ENCODE data around the gene UNC79.

The UNC79 gene

DNA sequence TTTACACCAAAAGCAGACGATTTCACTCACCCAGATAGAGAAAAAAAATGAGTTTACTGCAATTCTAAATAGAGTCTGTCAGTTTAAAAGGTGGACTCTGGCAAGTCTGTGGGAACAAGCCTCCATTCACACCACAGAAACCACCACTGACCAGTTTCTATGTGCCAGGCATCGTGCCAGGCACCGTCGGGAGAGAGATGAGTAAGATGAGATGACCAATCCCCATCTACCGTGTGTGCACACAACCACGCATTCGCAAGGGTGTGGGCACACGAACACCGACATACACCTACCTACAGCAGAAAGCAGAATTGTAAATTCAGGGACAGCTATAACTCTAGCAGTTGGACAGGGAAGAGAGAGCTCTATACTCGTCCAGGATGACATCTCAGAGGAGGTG lies 299.3 kb downstream of the UNC79 start:
- DNase-seq, result no peak

DNA sequence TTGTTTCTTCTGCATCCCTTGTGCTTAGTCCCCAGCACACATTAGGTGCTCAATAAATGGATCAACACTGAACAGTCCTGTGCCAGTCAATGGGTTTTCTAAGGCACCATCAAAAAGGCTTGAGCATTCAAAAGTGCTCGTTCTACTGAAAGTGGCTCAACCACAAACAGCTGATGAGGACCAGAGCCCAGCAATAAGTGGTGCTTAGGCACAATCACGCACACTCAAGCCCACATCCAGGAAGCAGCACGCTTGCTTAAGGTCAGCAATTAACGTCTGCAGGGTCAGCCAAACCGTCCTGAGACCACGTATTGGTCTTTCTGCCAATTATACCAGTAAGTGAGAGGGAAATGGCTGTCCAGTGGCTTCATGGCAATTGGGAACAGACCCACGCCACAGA lies 301.0 kb downstream of the UNC79 start:
- DNase-seq, result no peak

DNA sequence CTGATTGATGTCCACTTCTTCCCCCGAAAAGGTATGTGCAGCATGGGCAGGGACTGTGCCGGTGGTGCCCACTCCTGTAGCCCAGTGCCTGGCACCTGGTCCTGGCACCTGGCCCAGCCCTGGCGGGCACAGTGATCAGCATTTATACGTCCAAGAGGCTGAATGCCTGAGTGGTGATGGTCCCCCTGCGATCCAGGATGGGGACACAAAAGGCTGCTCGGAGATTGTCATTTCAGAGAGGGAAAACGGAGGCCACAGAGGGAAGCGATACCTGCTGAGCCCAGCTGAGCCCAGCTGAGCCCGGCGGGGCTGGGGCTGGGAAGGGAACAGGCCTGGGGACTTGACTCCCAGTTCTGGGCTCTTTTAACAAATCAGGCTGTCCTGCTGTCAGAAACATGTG lies 301.8 kb downstream of the UNC79 start:
- DNase-seq, result no peak

DNA sequence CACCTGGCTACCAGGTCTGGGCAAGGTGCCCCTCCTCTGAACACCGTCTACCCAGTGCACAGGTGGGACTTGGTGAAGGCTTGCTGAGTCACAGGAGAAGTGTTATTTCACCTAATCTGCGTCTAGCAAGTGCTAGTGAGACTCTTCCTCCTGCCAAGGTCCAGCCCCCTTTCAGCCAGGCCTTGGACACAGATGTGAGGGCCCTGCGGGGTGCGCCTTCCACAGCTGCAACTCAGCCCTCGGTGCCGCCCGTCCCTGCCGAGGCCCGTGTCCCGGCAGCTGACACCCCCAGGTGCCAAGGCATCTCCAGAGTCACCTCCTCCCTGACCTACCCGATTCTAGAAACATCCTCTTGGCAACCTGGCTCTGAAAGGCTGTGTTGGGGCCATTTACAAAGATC lies 302.5 kb downstream of the UNC79 start:
- no peak for DNase-seq

DNA sequence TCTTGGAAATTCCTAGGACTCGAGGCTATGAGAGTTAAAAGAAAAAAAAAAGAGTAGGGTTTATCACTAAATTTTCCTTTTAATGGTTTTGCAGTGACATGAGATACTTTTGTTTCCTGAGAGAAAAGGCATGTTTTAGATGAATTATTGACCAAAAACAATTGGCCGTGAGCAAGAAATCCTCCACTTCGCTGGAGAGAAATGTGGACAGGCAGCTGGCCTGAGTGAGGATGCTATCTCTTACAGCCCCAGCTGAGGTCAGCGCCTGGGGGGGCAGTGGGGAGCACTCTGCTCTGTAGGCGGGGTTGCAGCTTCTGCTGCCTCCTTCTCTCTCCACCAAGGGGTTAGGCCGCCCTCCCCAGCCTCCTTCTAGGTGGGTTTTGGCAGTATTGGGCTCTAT lies 302.9 kb downstream of the UNC79 start:
- DNase-seq, result no peak

DNA sequence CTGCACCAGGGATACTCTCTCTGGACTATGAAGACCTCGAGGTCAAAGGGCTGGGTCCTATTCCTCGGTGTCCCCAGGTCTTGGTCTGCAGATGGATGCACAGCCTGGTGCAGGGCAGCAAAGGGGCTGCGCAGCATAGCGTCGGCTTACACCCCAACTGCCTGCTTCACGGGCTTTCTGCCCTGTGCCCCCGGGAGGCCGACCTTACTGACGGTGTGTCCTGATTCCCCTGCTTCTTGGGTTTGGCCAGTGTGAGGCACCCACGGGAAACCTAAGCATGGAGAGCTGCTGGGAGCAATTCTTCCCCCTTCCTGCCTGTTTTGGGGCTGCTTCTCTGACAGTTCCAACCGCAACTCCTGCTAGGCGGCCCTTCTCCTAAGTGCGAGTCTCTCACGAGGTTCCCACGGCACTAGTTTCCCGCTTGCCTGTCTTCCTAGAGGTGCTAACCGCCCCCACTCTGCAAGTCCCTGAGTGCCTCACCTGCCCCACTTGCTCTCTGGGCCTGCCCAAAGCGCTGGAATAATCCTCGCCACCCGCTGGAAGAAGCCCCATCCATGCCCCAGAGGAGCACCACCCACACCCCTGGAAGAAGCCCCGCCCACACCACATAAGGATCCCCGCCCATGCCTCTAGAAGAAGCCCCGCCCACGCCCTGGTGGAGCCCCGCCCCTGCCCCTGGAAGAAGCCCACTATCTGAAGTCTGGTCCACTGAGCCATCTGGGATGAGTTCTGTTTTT lies 303.5 kb downstream of the UNC79 start:
- no peak for DNase-seq

DNA sequence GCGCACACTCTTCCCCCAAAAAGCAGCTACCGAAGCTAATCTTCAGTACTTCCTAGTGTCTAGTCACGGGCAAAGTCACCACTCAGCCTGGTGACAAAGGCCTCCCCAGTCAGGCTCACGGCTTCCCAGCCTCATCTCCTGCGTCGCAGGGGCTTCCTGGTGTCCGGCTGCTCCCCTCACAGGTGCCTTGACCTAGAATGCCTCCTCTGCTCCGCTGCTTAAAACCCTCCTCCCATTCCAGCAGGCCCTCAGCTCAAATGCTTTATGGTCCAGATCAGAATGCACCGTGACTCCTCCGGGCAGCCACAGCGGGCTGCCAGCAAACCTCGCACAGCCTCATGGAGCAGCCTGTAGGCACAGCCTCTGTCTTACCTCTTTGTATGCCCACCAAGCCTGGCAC lies 304.5 kb downstream of the UNC79 start:
- no peak for DNase-seq

DNA sequence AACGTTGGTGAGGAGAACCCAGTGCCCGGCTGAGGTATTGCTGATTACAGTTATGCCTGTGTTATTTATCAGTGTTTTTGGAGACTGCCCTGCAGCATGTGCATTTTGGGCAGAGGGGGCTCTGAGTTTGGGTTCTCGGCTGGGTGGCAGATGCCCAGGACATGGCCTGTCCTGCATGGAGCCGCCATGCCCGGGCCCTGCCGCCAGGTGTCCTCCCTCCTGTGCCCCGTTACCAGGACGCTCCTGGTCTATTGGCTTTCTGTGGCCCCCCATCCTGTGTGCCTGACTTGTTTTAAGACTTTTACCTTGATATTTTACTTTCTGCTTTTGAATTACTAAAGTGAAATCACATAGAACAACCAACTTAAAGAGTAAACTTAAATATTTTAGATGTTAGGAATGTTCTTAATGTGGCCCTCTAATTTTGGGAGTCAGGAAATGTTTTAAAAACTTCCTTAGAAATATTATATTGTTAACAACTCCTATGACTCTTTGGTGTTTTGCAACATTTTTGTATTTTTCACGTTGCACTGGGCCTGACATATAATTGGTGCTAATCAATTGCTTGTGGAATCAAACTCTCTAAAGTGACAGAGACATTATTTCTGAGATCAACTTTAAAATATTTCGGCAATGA lies 305.8 kb downstream of the UNC79 start:
- no peak for DNase-seq

DNA sequence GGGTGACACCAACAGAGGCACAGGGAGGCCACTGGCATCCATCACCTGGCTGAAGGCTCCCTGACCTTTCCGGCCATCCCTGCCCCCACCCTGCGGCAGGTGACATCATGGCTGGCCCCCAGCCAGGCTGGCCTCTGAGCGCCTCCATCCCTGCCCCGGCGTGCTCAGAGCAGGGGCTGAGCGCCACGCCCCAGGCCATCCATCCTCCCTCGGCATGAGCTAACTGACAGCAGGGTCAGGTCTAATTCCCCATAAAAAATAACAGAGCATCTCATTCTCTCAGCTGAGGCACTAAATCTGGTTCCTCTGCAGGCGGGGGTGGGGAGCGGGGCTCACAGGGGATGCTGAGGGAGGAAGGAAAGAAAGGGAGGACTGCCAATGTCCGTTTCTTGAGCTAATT lies 306.9 kb downstream of the UNC79 start:
- no peak for DNase-seq

DNA sequence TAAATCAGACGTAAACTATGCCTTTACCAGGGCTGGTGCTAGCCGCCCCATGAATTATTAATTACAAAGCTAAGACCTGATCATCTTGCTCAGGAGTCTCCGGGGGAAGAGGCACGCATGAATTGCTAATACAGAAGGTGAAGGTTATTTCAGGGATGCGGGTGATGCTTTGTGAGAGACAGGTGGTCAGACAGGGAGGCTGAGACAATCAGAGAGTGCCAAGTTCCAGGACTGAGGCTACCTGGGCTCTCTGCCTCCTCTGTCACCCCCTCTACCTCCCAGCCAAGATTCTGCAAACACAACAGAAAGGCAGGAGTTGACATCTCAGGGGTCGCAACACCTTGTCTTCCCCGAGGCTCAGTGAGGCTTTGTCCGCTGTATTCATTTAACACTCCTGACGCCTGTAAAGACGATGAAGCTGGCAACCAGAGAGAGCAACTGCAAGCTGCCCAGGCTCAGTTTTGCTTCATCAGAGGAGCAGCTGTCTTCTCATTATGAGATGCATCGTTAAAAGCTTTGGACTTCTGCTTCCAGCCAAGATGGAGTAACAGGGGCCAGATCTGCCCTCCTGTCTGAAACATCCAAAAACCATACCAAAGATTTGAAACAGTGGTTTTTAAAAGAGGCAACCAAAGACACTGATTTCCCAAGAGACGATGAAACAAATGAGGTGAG lies 311.0 kb downstream of the UNC79 start:
- no peak for DNase-seq

DNA sequence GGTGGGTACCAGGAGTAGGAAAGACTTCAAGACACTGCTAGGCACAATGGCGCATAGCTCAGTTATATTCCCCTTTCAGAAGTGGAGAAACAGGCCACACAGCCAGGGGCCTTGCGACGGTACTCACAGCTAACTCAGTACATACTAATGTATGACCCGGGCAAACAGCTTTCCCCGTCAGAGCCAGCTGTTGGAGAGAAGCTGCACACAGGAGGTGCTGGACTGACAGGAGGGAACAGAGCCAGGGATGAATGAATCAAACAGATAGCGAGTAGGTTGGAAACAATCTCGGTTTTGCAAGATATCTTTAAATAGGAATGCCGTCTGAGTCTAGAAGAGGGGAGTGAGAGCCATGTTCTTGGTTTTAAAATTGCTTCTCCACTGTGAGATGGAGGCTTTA lies 312.0 kb downstream of the UNC79 start:
- DNase-seq, result no peak

DNA sequence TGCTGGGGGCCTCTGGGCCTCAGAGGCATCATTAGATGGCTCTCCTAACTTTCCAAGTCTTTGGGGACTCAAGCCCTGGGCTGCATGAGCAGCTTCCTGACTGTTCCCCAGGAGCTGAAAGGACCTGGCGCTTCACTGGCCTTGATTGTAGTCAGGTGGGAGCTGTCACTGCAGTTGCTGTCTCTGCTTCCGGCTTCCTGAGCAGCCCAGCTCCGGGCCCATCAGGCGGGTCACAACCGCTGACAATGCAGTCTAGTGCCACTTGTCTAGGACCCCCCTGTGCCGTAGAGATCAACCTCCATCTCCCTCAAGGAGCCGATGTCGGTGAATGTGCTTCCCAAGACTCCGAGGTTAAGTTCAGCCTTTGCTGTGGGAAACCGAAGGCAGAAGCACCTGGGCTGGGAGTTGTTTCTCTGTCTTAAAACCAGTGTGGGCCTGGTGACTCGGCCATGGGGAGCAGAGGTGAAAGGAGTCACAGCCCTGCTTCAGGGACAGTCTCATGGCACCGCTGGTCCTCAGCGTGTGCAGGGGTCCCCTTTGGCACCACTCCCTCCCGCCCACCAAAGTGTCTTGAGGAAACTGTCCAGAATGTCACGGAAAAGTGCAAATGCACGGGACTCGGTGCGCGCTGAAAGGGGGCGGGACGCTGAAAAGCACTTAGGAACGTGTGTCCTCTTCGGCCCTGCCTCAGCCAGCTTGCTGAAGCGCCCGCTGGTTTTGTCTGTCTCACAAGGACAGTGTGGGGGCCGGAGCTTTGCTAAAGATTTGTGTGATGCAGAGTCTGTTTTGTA lies 312.7 kb downstream of the UNC79 start:
- DNase-seq, result no peak

DNA sequence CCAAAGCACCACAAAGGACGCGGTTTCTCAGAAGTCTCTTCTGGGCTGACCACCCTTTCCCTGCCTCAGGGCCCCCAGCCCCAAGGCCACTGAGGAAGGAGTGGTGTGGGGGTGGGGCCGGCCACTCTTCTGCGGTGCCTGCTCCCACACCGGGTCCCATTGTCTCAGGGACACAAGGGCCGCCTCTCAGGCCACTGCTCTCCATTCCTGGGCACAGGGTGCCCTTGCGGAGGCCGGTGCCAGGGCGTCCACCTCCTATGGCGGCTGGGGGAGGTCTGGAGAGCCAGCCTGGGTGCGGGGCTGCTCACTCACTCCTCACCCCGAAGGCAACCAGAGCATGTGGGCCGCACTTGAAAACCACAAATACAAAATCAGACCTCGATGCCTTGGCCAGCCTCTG lies 313.4 kb downstream of the UNC79 start:
- no peak for DNase-seq

DNA sequence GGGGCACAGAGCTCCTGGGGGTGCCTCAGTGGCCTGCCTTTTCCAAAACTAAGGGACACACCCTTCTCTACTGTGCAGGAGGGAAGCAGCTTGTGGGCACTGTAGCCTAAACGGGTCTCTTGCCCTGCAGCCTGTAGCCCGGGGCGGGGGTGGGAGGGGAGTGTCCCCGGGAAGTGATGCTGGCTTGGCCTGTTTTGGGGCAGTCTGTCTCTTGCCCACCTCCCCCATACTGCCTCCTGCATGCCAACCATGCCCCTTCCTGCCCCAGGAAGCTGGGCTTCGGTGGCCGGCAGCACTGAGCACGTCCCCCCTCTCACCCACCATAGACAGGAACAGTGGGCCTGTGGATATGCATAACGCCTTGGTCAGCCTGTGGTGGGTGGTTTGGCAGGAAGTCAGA lies 314.1 kb downstream of the UNC79 start:
- DNase-seq, result no peak

DNA sequence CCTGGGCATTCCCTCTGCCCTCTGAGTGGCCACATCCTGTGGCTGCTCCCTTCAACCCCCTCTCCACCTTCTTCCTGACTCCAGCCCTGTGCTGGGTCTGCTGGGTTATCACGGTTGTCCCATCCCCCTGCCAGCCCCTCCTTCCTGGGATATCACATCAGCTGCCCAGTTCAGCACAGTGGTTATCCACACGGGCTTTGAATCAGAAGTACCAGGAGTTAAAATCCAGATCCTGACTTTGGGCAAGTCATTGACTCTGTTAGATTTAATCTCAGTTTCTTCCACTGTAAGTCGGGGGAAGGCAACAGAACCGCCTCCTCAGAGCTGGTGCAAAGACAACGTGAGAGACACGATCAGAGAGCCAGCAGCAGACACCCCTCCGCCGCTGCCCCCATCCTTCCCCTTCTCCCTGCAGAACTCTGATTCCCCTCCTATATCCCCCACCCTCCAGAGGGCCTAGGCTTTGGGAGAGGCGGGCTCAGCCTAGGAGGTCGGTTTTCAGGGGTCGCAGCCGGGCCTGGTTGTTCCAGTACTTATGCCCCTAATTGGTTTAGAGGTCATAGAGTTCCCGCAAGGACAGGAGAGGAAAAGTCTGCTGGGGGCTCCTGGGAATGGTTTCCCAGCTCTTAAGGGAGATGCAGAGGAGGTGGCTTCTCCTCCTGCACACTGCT lies 315.0 kb downstream of the UNC79 start:
- DNase-seq, result no peak

DNA sequence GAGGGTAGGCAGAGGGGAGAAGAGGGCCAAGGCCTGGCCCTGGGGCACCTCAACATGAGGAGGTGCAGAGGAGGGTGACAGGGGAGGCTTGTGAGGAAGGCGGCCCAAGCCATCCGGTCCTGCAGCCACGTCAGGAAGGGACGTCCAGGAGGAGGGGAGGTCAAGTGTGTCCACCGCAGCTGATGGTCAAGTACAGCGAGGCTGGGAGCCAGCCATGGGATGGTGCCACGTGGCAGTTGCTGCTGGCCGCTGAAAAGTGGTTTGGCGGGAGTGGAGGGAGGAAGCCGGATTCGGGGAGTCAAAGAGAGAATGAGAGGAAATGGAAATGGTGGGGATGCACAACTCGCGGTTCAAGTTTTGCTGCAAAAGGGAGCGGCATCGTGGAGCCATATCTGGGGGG lies 316.4 kb downstream of the UNC79 start:
- DNase-seq, result no peak

DNA sequence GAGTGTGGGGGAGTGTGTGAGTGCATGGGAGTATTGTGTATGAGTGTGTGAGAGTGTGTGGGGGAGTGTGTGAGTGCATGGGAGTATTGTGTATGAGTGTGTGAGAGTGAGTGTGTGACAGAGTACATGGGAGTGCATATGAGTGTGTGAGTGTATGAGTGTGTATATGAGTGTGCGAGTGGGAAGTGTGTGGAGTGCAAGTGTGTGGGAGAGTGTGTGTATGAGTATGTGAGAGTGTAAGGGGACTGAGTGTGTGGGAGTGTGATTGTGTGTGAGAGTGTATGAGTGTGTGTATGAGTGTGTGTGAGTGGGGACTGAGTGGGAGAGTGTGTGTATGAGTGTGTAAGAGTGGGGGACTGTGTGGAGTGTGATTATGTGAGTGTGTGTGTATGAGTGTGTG lies 316.8 kb downstream of the UNC79 start:
- no peak for DNase-seq

DNA sequence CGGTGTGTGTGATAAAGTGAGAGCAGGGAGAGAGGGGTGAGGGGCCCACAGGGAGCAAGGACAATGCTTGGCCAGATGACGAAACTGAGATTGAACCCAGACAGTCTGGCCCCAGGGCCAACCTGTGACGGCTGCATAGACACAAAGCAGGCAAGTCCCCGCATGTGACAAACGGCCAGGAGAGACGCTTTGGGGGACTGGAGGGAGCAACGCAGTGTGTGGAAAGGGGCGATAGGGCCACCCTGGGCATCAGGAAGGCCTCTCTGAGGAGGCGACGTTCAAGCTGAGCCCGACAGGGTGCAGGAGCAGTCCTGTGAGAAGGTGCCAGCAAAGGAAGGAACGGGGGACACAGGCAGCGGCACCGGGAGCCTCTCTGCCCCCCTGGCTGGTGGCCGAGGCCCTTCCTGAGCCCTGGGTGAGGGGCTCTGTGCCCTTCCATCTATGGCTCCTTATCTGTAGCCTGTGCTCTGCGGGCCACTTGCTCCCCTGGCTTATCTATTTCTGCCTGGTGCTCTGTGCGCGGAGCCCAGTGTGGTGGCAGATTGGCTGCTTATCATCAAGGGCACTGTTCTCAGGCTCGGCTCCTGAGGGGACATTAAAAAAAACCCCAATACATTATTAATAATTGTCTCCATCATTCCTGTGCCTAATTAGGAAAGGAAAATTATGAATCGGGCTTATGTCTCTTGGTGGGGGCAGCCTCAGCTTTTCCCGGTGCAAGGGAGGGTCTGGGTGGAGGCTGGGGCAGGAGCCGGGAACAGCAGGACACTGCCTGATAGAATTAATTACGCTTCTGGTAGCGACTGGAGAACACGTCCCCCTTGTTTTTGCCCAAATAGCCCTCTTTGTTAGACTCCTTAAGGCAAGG lies 317.7 kb downstream of the UNC79 start:
- DNase-seq, result no peak

DNA sequence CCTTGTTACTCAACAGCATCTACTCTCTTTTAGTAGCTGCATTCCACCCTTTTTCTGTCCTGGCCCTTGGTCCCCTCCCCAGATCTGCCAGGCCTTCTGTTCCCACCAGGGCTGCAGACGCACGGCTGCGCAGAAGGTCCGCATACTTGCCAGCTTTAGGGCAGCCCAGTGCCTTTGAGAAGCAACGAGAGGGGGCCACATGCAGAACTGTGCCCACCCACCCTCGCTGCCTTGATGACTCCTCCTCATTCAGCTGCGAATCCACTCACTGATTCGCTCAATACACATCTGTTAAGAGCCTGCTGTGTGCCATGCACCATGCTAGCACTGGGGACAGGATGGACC lies 318.3 kb downstream of the UNC79 start:
- DNase-seq, result no peak

DNA sequence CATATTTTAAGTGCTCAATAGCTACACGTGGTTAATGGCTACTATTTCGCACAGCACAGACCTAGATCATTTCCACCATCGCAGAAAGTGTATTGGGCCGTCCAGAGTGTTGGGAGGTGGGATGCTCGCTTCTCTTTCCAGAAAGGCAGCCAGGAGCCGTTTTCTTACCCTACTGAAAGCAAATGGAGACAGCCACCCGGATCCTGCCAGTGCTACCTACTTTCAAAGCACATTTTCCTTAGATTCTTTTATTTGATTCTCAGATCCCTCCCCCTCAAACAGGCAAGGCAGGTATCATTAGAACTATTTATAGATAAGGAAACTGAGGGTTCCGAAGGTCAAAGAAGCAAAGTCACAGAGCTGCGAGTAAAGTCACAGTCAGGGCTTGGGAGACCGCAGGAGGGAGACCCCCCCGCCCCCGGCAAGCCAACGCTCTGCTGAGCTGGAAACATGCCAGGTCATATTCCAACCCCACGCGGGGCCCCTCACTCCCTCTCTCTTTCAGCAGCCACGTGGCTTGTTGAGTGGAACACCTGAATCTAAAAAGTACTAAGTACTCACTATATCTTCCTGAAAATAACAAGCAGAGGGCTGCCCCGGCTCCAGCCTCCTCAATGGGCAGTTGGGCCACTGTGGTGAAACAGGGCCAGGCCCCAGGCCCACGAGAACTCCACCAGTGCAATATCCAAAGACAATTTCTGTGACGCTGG lies 321.4 kb downstream of the UNC79 start:
- no peak for DNase-seq

DNA sequence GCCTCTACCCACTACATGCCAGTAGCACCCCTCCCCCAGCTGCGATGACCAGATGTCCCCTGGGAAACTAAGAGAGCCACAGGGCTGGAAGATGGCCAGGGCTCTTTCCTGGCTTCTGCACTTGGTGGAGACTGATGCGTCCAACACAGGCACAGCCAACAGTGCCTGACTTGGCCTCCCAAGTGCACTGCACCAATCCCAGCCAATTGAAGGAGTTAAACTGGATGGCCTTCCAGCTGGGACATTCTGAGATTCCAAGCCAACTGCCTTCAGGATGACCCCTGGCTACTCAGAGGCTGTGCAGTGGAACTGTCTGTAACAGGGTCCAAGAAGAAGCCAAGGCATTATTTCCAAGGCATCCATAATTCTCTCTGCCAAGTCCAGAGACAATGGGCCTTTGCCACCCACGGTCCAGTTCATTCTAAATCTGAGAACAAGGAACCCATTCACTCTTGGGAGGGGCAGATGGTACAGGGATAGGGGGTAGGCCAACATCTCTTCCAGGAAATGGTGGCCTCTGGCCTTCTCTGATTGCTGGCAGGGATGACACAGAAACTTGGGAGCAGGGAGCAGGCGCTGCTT lies 322.3 kb downstream of the UNC79 start:
- DNase-seq, result no peak

Data from suppressor macrophage (primary cell).